B cell (primary cell): Measurements from ENCODE around the gene FAM83B.

Experiments used
- CTCF ChIP-seq: fragments of 200-600 bp; IDR thresholded peaks from one replicate; pipeline ENCODE4 v1.8.0; 2022; ENCODE audit warnings: antibody characterized with exemption, mild to moderate bottlenecking
- EZH2 ChIP-seq: IDR thresholded peaks from 2 replicates; pipeline ENCODE4 v1.6.1; 2012; ENCODE audit warnings: borderline replicate concordance, low read depth, mild to moderate bottlenecking, moderate library complexity, low read length; ENCODE audit not compliant: insufficient read depth, poor library complexity, severe bottlenecking

- TF ChIP-seq CTCF (no peak), EZH2 (no peak)
Observed at GRCh38 chr6:54876871-54877270, 30.3 kb downstream of the FAM83B start.
